ENCODE measurements around the gene HSPA9.

The HSPA9 gene

DNA sequence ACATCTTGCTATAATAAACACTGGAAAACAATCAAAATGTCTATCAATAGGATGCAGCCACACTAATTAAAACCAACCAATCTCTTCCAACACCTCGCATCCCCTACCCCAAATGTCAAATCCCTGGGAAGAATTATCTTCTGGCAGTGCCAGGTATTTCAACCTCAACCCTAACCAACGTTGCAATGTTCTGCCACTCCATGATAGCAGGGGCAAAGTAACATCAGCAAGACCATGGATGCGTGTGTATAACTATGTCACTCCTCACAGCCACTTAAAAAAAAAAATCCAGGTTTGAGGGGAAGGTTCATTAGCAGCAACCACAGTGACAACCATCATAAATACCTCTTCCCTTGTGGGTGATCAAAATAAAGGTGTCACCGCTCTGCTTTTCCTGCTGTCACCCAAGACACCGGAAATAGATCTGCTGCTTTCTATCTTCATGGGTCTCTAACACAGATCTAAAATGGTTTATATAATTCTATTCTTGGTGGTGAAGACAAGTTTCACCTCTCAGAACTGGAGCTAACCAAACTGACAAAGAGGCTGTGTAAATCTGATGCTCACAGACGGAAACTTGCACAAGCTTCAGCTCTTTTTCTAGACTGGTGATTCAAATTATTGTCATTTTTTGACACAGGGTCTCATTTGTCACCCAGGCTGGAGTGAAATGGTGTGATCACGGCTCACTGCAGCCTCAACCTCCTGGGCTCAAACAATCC lies 9.9 kb downstream of the HSPA9 start:
- in situ Hi-C loops (cut with HindIII; ENCODE audit: low sequenced_read_pairs), result no loop called here

DNA sequence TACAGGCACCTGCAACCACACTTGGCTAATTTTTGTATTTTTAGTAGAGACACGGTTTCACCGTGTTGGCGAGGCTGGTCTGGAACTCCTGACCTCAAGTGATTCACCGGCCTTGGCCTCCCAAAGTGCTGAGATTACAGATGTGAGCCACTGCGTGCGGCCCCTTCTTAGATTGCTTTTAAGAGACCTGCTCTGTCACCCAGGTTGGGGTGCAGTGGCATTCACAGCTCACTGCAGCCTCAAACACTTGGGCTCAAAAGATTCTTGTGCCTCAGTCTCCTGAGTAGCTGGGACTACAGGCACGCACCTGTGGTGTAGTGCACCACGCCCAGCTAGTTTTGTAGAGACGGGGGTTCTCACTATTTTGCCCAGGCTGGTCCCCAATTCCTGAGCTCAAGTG lies 11.0 kb downstream of the HSPA9 start:
- in situ Hi-C loops (cut with HindIII; ENCODE audit: low sequenced_read_pairs), result no loop called here

DNA sequence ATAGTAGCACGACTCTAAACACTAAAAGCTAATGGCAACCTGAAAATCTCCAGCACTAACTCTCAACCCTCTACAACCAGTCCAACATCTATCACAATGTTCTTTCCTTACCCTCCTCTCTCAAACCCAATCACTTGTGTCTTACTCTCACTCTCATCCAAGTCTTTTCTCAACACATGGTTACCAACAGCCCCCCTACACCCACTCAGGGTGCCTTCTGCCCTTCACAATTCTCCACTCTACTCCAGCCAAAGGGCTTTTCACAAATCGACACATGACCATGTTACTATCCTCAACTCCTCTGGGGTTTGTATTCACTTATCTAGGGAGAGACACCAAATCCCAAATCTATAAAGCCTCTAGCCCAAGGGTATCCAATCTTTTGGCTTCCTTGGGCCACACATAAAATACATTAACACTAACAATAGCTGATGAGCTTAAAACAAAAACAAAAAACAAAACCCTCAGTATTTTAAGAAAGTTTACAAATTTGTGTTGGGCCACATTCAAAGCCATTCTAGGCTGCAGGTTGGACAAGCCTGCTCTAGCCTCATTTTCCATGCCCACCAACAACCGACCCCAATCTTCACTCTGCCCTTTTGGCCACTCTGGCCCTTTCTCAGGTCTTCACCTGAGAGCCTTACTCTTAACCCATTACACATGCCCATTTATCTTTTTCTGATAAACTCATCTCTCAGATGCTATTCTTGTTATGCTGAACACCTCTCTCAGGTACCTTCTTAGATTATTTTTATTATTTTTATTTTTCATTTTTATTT lies 11.7 kb downstream of the HSPA9 start:
- in situ Hi-C loops (cut with HindIII; ENCODE audit: low sequenced_read_pairs), result no loop called here

DNA sequence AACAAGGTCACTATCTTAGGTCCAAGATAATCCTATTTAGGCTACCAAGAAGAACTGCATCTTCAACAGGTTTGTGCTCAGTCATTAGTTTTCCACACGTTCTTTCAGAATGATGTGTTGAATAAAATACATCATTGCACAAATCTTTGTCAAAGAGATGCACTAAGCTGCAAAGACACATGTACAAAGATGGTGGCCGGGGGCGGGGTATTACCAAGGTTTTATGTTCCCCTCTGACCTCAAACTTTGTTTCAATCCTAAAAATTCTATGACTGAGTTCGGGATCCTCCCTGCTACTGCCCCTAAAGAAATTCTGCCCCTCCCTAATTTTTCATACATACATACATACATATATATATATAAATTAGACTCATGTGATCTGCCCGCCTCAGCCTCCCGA lies 14.2 kb downstream of the HSPA9 start:
- in situ Hi-C loops (cut with HindIII; ENCODE audit: low sequenced_read_pairs), result no loop called here

DNA sequence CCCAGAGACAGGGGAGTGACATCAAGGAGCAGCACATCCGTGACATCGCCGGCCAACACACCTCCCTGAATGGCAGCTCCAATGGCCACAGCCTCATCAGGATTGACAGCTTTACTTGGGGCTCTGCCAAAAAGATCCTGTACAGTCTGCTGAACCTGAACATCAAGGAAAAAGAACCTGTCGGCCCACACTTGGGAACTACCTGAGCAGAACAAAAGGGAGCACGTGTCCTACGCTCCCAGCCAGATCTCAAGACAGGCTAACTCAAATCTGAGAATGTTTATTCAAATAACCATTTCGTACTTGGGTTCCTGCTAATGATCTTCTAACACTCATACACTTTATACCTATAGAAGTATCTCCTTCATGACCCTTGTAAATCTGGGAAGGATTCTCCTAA lies 15.3 kb downstream of the HSPA9 start:
- in situ Hi-C loops (cut with HindIII; ENCODE audit: low sequenced_read_pairs), result no loop called here

DNA sequence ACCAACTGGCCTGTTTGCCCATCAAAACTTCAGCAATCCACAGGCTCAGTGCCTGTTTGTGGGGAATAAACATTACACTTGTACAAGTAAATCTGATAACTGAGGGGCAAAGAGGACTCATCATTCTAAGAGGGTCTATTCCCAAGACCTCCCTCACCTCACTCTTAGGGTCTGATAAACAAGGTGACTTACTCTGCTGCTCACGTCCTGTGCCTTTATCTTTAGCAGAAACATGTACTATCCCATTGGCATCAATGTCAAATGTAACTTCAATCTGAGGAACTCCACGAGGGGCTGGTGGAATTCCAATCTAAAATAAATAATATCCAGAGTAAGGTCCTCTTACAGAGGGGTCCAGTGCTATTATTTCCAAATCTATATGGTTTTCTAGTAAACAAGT lies 17.5 kb downstream of the HSPA9 start:
- in situ Hi-C loops (cut with HindIII; ENCODE audit: low sequenced_read_pairs), result no loop called here

DNA sequence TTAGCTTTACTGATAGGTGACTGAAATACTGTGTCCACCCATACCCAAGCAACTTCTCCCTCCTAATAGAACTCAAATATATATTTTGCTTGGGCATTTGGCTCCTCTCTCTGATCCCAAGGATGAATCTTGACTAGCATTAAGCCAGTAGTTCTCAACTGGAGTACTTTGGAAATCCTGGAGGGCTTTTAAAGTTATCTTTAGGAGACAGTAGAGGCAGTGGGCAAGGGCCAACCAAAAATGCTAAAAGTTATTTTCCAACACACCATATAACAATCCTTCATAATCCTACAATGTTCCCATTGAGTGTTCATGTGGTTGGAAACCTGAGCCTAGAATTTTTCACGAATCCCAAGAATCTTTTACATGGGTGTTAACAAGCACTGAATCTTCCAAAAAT lies 21.1 kb downstream of the HSPA9 start:
- in situ Hi-C loops (cut with HindIII; ENCODE audit: low sequenced_read_pairs), result no loop called here

DNA sequence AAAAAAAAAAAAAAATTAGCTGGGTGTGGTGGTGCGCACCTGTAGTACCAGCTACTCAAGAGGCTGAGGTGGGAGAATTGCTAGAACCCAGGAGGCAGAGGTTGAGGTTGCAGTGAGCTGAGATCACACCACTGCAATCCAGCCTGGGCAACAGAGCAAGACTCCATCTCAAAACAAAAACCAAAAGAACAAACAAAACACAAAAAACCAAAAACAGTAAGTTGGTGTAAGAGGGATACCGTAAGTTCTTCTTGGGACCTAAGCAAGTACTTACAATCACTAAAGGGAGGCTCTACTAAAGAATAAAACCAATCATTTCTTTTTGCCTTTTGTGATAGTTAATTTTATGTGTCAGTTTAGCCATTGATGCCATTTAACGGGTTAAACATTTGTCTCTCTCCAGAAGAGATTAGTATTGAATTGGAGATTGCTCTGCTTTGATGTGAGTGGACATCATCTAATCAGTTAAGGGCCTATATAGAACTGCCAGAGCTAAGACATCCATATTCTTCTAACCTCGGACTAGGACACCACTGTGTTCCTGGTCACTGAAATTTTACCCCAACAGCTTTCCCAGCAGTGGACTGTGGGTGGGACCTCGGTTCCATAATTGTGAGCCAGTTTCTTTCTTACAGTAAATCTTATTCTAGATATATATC lies 21.6 kb downstream of the HSPA9 start:
- in situ Hi-C loops (cut with HindIII; ENCODE audit: low sequenced_read_pairs), result no loop called here

DNA sequence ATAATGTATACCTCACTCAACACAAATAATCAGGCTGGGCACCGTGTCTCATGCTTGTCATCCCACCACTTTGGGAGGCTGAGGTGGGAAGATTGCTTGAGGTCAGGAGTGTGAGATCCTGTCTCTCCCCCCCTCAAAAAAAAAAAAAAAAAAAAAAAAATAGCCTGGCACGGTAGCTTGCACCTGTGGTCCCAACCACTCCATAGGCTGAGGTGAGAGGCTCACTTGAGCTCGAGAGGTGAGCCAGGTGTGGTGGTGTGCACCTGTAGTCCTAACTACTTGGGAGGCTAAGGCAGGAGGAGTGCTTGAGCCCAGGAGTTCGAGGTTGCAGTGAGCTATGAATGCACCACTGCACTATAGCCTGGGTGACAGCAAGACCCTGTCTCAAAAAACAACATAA lies 22.5 kb downstream of the HSPA9 start:
- in situ Hi-C loops (cut with HindIII; ENCODE audit: low sequenced_read_pairs), result no loop called here

DNA sequence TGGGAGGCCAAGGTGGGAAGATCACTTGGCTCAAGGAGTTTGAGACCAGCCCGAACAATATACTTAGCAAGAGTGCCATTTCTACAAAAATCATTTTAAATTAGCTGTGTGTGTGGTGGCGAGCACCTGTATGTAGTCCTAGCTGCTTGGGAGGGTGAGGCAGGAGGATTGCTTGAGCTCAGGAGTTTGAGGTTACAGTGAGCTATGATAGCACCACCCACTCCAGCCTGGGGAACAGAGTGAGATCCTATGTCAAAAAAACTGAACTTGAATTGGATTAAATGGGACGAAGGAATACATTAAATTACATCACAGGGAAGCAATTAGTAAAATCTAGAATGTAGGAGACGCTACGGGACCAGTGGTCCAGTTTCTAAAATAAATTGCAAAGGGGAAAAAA lies 25.8 kb downstream of the HSPA9 start:
- in situ Hi-C loops (cut with HindIII; ENCODE audit: low sequenced_read_pairs), result no loop called here

DNA sequence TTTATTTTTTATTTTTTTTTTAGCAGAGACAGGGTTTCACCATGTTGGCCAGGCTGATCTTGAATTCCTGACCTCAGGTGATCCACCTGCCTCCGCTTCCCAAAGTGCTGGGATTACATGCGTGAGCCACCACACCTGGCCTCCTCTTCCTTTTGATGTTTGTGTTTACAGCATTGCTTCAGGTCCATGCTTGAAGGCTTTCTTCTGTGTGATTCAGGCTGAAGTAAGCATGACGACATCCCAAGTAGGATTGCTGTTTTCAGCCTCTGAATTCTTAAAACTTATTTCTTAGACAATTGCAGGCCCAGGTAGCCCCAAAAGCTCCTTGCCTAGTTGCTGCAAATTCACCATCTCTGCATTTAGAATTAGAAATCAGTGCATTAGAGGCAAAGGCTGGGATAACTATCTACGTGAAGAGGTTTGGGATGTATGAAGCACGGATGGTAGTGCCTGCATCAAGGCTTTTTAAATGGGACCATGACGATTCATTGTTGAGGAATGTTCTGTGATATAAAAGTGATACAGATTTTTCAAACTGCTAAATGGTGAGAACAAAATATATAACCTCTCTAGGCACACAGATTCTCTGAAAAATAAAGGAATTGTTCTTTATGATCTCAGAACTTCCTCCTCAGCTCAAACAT lies 29.2 kb downstream of the HSPA9 start:
- in situ Hi-C loops (cut with HindIII; ENCODE audit: low sequenced_read_pairs), result no loop called here

DNA sequence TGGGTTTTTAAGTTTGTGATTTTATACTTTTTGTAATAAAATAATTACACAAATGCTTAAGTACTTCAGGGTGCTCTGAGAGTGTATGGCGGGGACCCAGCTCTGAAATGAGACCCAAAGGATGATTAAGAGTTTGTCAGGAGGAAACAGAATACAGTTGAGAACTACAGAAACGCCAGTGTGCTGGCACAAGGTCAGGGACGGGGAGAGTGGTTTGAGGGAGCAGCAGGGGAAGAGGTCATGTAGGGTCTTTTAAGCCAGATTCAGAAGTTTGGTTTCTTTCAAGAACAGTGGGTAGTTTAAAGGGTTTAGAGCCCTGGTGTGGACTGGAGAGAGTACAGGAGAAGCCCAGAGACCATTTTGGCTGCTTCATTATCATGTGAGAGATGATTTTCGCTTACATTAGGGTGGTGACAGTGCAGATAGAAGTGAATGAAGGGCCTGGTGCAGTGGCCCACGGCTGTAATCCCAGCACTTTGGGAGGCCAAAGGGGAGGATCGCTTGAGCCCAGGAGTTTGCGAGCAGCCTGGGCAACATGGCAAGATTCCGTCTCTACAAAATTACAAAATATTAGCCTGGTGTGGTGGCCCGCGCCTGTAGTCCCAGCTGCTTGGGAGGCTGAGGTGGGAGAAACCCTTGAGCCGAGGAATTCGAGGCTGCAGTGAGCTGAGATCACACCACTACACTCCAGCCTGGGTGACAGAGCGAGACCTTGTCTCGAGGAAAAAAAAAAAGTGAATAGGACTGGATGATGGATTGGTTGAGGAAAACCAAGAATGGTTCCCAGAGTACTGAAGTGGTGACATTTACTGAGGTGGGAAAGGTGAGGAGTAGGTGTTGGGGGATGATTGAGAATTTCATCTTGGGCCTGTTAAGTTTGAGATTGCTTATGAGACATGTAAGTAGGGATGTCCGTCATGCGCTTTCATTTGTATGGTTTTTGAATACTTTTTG lies 30.7 kb downstream of the HSPA9 start:
- in situ Hi-C loops (cut with HindIII; ENCODE audit: low sequenced_read_pairs), result no loop called here

DNA sequence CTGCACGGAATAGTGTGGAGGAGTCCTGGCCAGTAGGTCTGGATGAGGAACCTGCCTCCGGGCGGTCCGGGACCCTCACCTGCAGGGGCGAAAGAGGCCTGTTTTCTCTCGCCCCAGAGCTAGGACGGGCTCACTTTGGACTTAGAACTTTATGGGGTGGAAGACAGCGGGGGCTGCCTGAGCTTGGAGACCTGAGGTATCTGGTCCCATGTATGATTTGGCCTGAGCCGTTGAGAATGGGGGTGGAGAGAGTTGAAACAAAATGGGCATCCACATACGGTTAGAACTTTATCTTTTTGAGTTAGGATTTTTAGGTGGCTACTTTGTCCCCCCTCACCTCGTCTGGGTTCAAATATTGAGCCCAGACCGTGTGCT lies 31.5 kb downstream of the HSPA9 start:
- in situ Hi-C loops (cut with HindIII; ENCODE audit: low sequenced_read_pairs), result no loop called here

DNA sequence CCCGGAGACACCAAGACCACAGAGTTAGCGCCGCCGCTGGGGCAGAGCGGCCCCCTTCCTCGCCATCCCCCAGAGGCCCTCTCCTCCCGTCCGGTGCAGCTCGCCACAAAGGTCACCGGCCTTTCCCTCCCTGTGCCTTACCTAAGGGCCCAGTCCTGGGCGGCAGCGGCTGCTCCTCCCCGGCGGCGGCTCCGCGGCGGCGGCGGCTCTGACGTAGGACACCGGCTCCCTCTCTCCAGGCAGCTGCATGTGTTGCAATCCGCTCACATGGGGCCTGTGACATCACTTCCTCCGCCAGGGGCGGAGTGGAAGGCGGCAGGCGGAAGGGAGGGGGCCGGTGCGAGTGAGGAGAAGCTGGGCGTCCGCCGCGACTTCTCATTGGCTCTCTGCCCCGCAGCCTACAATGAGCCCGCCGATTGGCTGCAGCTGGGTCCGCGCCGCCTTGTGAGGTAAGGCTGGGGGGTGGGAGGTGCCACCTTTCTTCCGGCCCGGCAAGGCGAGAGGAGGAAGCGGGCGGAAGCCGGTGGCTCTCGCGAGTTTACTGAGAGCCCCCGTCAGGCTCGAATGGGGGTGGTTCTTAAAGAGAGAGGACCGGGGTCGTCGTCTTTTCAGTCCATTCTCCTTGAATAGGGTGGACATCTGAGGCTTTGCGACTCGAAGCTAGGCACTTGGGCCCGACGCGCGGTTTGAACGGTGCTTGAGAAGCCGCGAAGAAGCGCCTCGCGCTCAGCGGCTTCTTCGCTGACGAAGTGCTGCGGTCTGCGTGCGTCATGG lies 32.1 kb downstream of the HSPA9 start, which contains the start of gene ETF1:
TSS of gene ETF1 (minus strand) at position 281 of the 774 bp plus-strand sequence. CDS start 318 bp downstream, outside the sequence.
- in situ Hi-C loops (cut with HindIII; ENCODE audit: low sequenced_read_pairs), result no loop called here

DNA sequence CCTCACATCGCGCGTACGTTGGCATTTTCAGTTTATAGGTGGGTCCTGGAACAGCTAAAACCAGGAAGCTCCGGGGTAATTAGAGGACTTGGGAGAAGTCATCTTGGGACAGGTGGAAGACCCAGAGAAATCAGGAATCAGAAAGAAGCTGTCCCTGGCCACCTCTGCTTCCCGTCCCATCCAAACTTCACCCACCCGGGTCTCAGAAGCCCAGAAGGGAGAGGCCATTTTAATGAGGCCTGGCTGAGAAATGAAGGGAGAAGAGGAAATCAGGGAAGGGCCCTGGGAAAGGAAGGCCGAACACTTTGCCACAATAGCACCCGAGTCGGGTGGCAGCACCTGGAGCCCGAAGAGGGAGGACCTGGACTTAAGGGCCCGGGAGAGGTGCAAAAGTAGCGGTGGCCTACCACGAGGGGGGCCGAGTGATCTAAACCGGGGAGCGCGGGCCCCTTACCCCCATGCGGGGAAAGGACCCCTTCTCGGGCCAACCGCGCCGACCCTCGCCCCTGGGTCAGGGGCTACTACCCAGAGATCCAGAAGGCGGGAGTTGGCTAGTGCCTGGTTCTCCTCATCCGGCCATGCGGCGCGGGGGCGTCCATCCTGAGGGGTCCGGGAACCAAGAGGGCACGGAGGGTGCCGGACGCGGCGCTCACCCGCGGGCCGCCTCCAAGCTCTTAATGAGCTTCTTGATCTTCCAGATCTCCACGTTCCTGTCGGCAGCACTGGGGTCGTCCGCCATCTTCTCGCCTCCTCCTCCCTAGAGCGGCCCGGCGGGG lies 32.8 kb downstream of the HSPA9 start:
- in situ Hi-C loops (cut with HindIII; ENCODE audit: low sequenced_read_pairs), result no loop called here

DNA sequence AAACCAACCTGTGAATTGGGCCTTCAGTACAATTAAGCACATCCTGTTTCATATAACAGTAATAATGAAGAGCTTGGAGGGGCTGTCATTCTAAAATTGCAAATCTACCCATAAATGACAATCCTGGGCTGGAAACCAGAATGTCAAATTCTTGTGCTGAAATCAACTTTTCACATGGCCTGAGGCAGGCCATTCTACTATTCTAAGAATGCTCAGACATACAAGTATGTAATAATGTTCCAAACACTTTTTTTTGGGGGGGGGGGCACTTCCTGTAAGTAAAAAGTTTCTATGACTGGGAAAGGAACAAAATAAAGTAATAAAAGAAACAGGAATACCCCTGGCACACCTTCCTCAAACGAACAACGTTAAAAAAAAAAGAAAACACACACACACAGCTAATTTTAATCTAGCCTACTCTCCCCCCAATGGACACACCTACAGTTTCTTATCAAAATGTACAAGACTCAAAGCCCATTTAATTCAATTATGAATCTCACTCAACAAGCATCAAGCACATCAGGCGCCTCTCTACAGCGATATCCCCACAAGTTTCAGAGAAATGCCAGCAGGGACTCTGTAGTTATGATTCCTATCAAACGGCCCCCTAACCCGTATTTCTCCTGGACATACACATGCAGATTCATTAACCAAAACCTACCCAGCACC lies 33.6 kb downstream of the HSPA9 start:
- in situ Hi-C loops (cut with HindIII; ENCODE audit: low sequenced_read_pairs), result no loop called here

DNA sequence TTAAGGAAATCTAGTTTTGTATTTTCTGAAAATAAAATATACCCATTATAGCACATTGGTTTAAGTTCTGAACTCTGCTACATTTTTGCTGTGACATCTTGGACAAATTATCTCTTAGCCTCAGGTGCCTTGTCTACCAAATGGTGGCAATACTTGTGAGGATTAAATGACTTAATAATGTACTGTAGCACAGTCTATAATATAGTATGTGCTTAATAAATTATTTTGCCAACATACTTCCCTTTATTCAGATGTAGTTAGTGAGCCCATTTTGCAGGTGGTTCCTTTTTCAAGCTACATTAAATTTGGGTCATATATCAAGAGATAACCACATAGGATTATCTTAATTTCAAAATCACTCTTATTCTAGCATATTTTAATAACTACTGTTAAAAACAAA lies 35.4 kb downstream of the HSPA9 start:
- in situ Hi-C loops (cut with HindIII; ENCODE audit: low sequenced_read_pairs), result no loop called here

DNA sequence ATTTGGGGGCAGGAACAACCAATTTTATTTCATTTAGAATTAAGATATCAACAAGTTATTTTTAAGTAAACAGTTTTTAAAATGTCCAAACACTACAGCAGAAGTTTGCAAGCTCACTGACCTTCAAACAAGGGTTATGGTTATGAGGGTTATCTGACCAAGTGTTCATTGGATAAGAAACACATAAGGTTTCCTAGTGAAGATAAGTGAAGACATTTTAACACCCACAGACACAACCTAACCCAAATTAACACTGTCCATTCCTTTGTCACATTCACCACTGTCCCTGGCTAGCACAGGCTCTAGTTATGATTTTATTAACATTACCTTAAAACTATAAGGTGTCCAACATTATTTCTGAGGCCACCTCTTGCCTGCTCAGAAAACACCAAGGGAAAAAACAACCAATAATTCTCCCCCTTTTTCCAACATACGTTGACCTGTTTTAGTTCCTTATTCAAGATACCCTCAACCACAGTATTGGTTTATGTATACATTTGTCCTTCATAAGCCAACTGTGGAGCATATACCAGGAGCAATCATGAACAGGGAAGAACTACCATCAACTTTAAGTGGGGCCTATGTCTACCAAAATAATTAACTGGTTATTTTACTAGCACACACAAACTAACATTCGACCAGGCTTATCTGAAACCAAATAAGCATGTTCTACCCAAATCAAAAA lies 36.1 kb downstream of the HSPA9 start:
- in situ Hi-C loops (cut with HindIII; ENCODE audit: low sequenced_read_pairs), result no loop called here
